GM21360 (cell line): ENCODE measurements around the gene MKX.

ENCODE experiments used
- ATAC-seq: cut with Tn5 transposase; IDR thresholded peaks from one replicate; pipeline ENCODE4 v1.9.1; 2021; ENCODE audit warnings: mild to moderate bottlenecking, moderate library complexity; ENCODE audit not compliant: unreplicated experiment

Gene MKX

GRCh38 chr10:27655296-27655695 is 90.3 kb downstream of the MKX start:
- no peak for ATAC-seq

- ATAC-seq: no peak
These were observed 91.3 kb downstream of the MKX start for GRCh38 chr10:27654284-27654683.

DNA sequence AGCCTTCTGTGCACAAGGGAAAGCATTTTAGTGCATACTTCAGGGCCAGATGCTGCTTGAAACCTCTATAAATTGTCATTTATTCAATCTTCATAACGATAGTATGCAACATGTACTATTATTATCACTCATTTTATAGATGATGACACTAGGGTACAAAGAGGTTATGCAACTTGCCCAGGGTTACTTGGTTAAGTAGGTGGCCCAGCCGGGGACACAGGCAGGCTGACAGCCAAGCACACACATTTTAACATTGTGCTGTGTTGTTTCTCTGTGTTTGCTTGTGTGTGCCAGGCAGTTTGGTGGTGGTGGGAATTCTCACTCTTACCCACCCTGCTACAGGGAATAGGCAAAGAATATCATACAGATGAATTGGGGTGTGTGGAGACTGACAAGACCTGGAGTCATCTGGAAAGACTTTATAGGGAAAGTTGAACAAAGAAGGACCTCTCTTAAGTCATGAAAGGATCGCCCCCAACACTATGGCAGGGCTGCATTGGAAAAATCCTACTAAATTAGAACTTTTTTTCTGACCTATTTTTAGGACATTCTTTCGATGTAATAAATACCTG is 98.9 kb downstream of the MKX start:
- ATAC-seq: no peak

- ATAC-seq: no peak
These were observed 99.4 kb downstream of the MKX start for GRCh38 chr10:27646194-27646593.

DNA sequence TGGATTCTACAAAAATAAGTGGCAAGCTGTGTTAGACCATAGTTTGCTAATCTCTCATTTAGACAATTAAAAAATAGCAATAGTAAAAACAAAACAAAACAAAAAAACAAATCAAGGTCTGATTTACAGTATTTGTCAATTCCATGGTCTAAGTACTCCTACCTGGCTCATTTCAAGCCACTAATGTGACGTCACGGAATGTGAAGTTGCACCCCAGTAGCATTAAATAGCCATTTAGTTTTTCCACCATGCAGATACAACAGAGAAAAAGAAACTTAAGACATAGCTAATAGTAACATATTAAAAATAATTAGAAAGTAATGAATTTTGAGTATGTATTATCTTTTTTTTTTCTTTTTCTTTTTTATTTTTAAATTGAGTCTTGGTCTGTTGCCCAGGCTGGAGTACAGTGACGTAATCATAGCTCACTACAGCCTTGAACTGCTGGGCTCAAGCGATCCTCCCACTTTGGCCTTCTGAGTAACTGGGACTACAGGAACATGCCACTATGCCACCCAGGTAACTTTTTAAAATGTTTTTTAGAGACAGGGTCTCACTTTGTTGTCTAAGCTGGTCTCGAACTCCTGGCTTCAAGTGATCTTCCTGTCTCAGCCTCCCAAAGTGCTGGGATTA is 101.2 kb downstream of the MKX start:
- no peak for ATAC-seq

DNA sequence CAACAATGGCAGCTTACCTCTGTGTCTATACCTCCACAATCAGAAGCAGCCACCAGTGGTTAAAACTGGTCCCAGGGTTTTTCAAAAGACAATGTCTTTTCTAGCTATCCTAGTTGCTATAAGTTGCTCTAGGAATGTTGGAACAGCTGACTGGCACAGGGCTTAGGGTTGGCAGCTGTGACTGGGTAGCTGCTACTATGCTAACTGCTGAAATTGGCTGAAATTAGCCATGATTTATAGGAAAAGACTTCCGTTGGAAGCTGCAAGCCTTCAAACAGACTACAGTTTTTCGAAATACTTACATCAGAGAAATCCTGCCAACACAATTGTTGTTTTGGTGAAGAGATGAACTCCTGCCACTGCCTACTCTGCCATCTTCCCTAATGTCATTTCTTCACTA is 102.3 kb downstream of the MKX start:
- no peak for ATAC-seq

GRCh38 chr10:27642023-27642589 is 103.5 kb downstream of the MKX start:
- no peak for ATAC-seq

DNA sequence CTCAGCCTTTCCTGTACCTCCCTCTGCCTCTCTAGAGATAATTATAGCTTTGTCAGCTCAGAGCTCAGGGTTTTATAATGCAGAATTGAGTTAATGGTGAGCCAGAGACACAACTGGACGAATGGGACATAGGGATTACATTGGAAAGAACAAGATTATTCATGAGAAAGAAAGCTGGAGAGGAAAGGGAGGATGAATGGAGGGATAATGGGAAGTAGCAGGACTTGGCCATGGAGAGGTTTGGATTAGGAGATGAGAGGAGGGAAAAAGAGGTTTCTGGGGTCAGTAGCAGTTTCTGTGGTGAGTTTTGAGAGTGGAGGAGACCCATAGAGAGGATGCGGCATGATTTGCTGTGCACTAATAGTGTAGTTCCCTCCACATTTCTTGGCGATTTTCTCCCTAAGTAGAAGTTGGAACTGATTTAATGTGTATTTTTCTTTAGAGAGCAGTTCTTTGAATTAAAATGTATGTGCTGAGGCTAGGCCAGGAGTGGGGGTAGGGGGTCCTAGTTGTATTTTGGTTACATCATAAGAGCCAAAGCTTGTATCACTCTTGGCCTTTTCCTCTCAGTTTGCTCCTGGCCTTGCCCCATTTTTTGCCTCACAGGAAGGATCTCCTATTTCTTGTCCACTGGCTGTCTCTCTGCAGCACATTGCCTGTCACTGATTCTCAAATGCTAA is 107.4 kb downstream of the MKX start:
- ATAC-seq: no peak

DNA sequence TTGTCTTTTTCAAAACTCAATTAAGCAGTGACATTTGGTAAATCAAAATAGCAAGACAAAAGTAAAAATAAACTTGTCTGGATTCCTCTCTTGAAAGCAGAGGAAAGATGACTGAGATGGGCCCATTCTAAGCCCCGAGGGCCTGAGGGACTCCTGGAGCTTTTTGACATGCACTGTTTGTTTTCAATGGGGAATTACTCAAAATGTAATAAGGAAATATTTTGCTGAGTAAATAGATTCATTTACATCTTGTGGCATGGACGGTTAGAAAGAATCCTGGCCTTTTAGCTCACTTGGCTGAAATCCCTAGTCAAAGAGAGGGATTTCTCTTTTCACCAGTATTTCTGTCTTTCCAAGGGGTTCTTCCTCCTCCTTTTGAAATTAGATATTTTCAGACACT is 108.0 kb downstream of the MKX start:
- ATAC-seq: no peak

- no peak for ATAC-seq
These were observed 108.8 kb downstream of the MKX start for GRCh38 chr10:27636816-27637215.

DNA sequence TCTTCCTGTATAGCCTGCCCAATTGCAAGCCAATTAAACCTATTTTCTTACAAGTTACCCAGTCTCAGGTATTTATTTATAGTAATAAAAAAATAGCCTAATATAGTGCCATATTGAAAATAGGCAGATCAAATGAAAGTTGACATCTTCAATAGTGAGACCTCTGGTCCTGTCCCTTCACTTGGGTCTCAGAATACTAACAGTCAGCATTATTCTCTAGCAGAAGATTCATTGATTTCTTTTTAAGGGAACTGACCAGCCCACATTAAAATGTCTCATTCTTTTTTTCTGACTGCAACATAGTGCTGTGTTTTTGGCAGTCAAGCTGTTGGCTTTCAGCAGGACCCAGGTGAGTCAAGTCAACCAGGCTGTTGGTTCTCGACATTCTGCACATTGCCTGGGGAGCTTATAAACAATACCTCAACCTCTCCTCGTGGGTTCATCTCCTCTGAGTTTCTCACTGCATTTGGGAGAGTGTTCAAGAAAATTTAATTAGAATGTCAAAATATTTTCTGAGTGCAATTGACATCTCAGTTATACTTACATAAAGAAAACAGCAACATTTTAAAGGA is 109.8 kb downstream of the MKX start:
- no peak for ATAC-seq

DNA sequence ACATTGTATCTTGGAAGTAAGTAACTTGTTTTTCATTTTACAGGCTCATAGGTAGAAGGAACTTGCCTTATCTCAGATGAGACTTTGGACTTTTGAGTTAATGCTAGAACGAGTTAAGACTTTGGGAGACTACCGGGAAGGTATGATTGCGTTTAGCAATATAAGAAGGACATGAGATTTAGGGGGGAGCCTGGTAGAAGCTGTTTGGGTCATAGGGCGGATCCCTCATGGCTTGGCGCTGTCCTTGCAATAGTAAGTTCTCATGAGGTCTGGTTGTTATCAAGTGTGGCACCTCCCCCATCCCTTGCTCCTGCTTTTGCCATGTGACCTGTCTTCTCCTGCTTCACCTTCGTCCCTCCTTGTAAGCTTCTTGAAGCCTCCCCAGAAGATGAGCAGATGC is 110.3 kb downstream of the MKX start:
- no peak for ATAC-seq

- no peak for ATAC-seq
These were observed 117.0 kb downstream of the MKX start for GRCh38 chr10:27628621-27629020.

DNA sequence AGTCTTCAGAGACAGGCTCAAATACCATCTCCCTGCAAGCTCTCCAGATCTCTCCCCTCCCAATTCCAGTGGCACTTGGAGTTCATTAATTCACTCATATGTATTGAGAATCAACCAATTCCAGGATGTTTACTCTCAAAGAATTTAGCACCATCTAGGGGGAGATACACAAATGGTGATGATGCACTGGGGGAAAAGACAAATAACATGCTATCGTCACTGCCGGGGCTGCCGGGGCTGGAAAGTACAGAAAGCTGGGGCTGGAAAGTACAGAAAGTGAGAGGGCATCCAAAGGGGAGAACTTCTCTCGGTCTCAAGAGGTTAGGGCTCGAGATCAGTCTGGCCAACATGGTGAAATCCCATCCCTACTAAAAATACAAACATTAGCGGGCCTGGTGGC is 118.7 kb downstream of the MKX start:
- no peak for ATAC-seq

GRCh38 chr10:27625452-27626211 is 120.0 kb downstream of the MKX start:
- no peak for ATAC-seq

GRCh38 chr10:27624941-27625340 is 120.7 kb downstream of the MKX start:
- no peak for ATAC-seq
